WTC11 (cell line): ENCODE results near the gene ITGA8.

Experiments
- ATF2 ChIP-seq: sonication (generic); formaldehyde crosslinking; IDR thresholded peaks from 2 replicates; pipeline ENCODE4 v1.8.1; 2022; ENCODE audit warnings: low read depth, missing genetic modification reagents, borderline replicate concordance
- CBFB ChIP-seq: sonication (generic); formaldehyde crosslinking; IDR thresholded peaks from 2 replicates; pipeline ENCODE4 v1.8.1; 2022; ENCODE audit warnings: mild to moderate bottlenecking, low read depth, missing genetic modification reagents
- ESRRA ChIP-seq: sonication (generic); formaldehyde crosslinking; IDR thresholded peaks from 2 replicates; pipeline ENCODE4 v1.8.1; 2022; ENCODE audit warnings: mild to moderate bottlenecking, missing genetic modification reagents, borderline replicate concordance
- KAT7 ChIP-seq: sonication (generic); formaldehyde crosslinking; IDR thresholded peaks from 2 replicates; pipeline ENCODE4 v1.8.1; 2023; ENCODE audit warnings: missing genetic modification reagents, mild to moderate bottlenecking, borderline replicate concordance
- SP1 ChIP-seq: sonication (generic); formaldehyde crosslinking; conservative IDR thresholded peaks from 2 replicates; pipeline ENCODE4 v1.8.1; 2022; ENCODE audit warnings: missing genetic modification reagents
- ZBTB21 ChIP-seq: sonication (generic); formaldehyde crosslinking; IDR thresholded peaks from 2 replicates; pipeline ENCODE4 v1.8.1; 2023; ENCODE audit warnings: mild to moderate bottlenecking, missing genetic modification reagents, borderline replicate concordance
- ZNF232 ChIP-seq: sonication (generic); formaldehyde crosslinking; IDR thresholded peaks from 2 replicates; pipeline ENCODE4 v1.8.0; 2022; ENCODE audit warnings: mild to moderate bottlenecking, missing genetic modification reagents
- ZNF263 ChIP-seq: sonication (generic); formaldehyde crosslinking; IDR thresholded peaks from 2 replicates; pipeline ENCODE4 v1.8.1; 2022; ENCODE audit warnings: low read depth, mild to moderate bottlenecking, moderate library complexity, missing genetic modification reagents
- TF ChIP-seq, protein P1 (sequence below): fragments of 200-600 bp; IDR thresholded peaks from 2 replicates; pipeline ENCODE4 v1.8.0; 2022; ENCODE audit warnings: antibody characterized with exemption

DNA sequence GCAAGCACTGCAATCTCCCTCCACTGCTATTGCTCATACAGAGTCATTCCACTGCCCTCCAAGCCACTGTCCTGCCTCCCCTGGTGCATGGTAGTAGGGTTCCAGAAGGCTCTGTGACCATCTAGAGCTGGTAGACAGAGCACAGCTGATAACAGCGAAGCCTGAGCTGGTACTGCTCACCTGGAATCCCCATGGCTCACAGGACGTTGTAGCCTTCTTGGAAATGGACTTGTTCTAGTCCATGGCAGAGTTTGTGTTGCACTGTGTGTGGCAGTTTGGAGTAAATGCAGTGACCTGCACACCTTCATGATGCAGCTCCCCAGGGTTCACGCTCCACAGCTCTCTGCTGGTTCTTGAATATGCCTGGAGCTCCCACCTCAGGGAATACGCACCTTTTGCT lies 67.0 kb downstream of the ITGA8 start:
- TF ChIP-seq ZNF263 (no peak), ZBTB21 (CRISPR knock-in tag) (no peak), ZNF232 (CRISPR knock-in tag) (no peak), KAT7 (CRISPR knock-in tag) (no peak), ESRRA (no peak), CBFB (CRISPR knock-in tag) (no peak), ATF2 (CRISPR knock-in tag) (no peak), SP1 (CRISPR knock-in tag) (no peak)
- TF ChIP-seq, protein P1, sequence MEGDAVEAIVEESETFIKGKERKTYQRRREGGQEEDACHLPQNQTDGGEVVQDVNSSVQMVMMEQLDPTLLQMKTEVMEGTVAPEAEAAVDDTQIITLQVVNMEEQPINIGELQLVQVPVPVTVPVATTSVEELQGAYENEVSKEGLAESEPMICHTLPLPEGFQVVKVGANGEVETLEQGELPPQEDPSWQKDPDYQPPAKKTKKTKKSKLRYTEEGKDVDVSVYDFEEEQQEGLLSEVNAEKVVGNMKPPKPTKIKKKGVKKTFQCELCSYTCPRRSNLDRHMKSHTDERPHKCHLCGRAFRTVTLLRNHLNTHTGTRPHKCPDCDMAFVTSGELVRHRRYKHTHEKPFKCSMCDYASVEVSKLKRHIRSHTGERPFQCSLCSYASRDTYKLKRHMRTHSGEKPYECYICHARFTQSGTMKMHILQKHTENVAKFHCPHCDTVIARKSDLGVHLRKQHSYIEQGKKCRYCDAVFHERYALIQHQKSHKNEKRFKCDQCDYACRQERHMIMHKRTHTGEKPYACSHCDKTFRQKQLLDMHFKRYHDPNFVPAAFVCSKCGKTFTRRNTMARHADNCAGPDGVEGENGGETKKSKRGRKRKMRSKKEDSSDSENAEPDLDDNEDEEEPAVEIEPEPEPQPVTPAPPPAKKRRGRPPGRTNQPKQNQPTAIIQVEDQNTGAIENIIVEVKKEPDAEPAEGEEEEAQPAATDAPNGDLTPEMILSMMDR = no peak
